Central memory CD4-positive, alpha-beta T cell (primary cell): Measurements from ENCODE around the gene ROR2.
"Not testable (repeated sequence)": the region's sequence is repeated elsewhere in the genome, so short reads cannot be mapped to it uniquely, and the experiment has no call there.

Experiments used
- DNase-seq: peaks from one replicate; pipeline ENCODE4 v3.0.0; 2022

ROR2 gene

GRCh38 chr9:91663858-91664257, 286.2 kb downstream of the ROR2 start:
- no peak for DNase-seq

- no peak for DNase-seq
Measured at GRCh38 chr9:91661451-91661850, 288.6 kb downstream of the ROR2 start.

GRCh38 chr9:91660521-91660920, 289.5 kb downstream of the ROR2 start:
- no peak for DNase-seq

DNA sequence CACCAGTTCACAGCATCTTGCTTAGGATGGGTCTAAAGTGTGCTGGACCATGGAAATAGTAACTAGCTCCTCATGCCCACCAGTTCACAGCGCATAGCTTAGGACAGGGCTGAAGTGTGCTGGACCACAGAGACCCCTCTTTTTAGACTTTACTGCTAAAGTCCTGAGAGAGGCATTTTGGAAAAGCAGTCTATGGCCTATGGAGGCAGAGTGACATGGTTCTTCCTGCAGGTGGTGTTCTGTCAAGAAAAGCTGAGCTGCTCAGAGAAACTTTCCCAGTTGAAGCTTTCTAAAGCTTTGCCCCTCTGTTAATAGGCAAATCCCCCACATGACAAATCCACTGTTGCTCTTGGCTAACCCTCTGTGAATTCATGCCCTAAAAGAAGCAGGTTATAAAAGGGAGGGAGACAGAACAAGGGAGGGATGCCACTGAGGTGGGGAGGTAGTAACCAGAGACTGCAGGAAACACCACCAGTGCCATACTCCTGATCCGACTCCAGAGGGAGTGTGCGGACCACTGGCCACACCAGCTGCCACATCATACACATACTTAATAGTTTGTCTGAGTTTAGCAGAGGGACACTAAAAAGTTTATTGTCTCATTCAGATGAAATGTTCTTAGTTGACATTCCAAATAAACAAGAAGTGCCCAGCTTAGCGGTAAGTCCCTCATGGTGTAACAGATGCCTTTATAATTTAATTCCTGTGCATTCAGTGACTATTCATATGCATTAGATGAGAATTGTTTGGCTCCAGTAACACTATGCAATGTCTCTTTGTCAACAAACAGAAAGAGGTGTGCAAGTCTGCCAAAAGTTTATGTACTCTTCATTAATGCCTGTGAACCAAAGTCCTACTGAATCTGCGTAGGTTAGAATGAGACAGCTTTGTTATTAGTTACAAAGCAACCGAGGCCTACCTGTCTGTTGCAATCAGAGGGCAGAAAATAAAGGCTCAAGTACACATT, 290.2 kb downstream of the ROR2 start:
- DNase-seq = no peak

- no peak for DNase-seq
Measured at GRCh38 chr9:91658513-91659105, 291.4 kb downstream of the ROR2 start.

- DNase-seq = no peak
Measured at GRCh38 chr9:91657501-91657900, 292.5 kb downstream of the ROR2 start.

DNA sequence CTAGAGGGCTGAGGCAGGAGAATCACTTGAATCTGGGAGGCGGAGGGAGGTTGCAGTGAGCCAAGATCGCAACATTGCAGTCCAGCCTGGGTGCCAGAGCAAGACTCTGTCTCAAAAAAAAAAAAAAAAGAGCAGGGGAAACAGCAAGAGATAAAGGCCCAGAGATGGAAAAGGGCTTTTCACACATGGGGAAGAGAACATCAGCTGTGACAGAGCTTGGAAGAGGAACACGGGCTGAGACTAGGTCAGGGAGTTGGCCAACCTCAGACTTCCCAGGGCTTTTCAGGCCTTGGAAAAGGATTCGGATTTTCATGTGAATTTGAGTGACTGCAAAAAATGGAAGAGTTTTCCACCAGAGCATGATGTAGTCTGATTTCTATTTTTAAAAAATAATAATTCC, 294.4 kb downstream of the ROR2 start:
- DNase-seq = no peak

GRCh38 chr9:91655215-91655614, 294.8 kb downstream of the ROR2 start:
- no peak for DNase-seq

DNA sequence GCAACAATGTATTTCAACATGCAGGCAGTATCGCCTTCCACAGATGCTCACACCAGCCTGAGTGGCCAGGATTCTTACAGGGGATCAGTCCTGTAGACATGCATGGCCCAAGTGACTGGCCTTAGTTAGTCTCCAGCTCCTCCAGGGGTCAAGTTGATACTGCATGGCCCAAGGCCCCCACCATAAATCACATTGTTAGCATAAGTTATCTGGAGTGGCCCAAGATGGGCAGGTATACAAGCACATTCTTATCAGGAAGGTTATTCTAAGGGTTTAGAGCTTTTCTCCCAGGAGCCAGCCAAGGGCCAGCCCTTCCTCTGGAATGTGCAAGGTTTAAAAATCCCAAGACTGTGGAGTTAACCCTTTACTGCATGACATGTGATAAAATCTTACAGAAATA, 295.5 kb downstream of the ROR2 start:
- no peak for DNase-seq

DNA sequence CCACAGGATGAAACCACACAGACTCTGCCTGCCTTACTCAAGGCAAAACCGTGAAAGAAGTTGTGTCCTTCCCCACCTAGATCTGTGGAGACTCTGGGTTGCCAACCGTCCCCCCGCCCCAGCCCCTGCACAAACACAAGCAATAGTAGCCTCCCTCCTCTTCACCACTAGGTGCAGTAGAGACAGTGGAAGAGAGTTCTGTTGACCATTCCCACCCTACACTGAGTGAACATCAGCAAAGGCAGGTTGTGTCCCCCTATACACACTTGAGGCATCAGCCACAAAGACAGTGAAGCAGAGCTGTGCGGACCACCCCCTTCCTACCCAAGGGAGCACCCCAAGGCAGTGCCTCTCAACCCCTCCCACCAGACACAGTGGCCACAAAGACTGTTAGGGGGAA, 302.7 kb downstream of the ROR2 start:
- no peak for DNase-seq

DNA sequence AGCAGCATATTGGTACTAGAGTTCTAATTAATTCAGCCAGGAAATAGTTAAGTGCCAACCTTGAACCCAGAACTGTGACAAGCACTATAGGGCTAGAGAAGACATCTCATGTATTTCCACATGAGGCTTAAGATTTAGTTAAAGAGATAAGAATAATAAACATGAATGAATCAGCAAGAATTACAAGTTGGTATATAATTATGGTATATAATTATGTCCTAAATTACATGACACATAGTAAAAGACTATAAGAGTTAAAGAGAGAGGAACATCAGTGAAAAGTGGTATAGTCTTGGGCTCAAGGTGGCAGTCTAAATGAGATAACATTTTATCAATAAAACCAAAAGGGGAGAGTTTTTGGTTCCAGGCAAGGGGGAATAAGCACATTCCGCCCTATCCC, 303.3 kb downstream of the ROR2 start:
- no peak for DNase-seq

DNA sequence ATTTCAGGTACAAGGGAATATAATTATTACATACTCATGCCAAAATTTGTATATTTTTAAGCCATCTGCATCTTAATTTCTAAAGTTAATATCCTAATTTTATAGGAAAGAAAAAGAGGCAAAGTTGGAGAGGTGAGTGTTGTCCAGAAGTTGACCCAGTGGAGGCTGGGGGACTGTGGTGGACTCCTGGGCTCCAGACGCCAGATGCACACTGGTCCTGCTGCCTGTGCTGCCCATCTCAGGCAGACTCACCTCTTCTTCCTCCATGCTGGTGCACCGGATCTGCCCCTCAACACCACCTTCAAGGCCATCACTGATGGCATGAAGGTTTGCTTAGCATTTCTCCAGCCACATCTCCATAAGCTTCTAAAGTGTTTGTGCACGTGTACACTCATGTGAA, 305.6 kb downstream of the ROR2 start:
- no peak for DNase-seq

- no peak for DNase-seq
Measured at GRCh38 chr9:91643481-91644077, 306.4 kb downstream of the ROR2 start.

GRCh38 chr9:91642771-91643170, 307.3 kb downstream of the ROR2 start:
- DNase-seq = no peak

DNA sequence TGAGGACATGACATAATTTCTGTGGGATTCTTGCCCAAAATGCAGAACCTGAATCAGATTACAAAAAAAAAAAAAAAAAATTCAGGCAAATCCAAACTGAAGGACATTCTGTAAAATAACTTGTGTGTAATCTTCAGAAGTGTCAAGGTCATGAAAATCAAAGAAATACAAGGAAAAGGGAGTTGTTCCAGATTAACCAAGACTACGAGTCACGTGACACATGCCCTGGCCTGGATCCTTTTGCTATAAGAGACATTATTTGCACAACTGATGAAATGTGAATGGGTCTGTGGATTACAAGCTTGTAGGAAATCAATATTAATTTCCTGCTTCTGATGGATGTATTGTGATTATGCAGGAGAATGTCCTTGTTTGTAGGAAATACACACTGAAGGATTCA, 309.6 kb downstream of the ROR2 start:
- no peak for DNase-seq

GRCh38 chr9:91639054-91639453, 311.0 kb downstream of the ROR2 start:
- no peak for DNase-seq

- DNase-seq = not testable (repeated sequence)
Measured at GRCh38 chr9:91634832-91635231, 315.2 kb downstream of the ROR2 start.

GRCh38 chr9:91629718-91630117, 320.3 kb downstream of the ROR2 start:
- no peak for DNase-seq

- DNase-seq = no peak
Measured at GRCh38 chr9:91628892-91629291, 321.1 kb downstream of the ROR2 start.

DNA sequence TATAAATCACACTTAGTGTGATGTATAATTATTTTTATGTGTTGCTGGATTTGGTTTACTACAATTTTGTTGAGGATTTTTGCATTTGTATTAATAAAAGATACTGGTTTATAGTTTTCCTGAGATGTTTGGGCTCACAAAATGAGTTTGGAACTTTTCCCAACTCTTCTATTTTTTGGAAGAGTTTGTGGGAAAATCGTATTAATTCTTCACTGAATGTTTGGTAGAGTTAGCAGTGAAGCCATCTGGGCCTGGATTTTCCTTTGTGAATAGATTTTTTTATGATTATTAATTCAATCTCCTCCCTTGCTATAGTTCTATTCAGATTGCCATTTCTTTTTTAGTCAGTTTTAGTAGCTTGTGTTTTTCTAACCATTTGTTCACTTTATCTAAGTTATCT, 324.7 kb downstream of the ROR2 start:
- no peak for DNase-seq

GRCh38 chr9:91623004-91623403, 327.0 kb downstream of the ROR2 start:
- no peak for DNase-seq

DNA sequence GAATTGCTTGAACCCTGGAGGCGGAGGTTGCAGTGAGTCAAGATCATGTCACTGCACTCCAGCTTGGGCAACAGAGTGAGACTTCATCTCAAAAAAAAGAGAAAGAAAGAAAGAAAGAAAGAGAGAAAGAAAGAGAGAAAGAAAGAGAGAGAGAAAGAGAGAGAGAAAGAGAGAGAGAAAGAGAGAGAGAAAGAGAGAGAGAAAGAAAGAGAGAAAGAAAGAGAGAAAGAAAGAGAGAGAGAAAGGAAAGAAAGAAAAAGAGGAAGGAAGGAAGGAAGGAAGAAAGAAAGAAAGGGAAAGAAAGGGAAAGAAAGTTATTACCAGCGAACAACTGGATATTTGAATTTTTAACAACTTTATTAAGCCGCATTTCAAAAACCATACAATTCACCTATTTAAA, 327.9 kb downstream of the ROR2 start:
- not testable (repeated sequence) for DNase-seq

DNA sequence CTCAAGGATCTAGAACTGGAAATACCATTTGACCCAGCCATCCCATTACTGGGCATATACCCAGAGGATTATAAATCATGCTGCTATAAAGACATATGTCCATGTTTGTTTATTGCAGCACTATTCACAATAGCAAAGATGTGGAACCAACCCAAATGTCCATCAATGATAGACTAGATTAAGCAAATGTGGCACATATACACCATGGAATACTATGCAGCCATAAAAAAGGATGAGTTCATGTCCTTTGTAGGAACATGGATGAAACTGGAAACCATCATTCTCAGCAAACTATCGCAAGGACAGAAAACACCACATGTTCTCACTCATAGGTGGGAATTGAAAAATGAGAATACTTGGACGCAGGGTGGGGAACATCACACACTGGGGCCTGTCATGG, 336.0 kb downstream of the ROR2 start:
- DNase-seq = not testable (repeated sequence)

DNA sequence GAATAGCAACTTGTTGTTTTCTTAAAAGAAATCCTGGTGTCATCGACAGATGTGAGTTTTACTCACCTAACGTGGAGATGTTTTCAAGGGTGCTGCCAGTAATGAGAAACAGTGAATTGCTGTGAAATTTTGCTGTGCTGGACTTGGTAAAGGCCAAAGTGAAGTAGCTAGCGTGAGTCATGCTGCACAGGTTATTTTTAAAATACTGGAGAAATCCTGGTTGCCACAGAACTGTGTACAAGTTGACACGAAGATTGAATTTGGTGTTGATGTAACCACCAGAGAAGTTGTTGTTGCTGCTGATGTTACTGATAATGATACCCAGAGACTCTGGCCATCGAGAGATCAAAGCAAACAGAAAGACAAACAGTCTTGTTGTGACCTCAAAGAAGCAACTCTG, 338.4 kb downstream of the ROR2 start:
- no peak for DNase-seq
